HG03342 (cell line): ENCODE results near the gene TRABD2B.

ENCODE experiments used
- ATAC-seq: cut with Tn5 transposase; IDR thresholded peaks from one replicate; pipeline ENCODE4 v1.9.1; 2021; ENCODE audit warnings: mild to moderate bottlenecking, moderate library complexity; ENCODE audit not compliant: unreplicated experiment

The TRABD2B gene

DNA sequence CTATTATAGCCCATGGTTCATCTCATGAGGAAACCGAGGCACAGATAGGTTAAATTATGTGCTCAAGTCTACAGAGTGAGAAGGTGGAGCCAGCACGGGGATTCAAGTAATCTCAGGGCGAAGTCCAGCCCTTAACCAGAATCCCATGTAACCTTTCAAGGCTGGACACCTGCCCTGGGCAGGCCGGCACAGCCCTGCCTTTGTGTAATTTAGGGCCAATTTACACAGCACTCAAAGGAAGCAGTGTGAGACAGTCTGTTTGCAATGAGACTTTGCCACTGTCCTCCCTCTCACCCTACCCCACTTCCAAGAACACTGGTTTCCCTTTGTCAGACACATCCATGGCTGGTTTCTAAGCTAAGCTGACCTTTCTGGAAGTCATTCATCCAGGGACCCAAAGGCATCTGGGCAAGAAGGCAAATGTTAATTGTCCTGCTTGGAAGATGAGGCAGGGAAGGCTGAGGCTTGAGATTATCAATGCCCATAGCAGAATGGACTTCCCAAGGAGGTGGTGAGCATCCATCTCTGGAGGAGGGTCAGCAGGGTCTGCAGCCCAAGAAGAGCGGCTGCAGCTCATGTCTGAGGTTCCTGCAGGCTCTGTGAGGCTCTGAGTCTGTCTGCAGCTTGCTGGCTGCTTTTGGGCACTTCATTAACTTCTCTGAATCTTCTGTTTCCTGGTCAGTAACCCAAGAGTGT lies 159.2 kb downstream of the TRABD2B start:
- ATAC-seq, result no peak

DNA sequence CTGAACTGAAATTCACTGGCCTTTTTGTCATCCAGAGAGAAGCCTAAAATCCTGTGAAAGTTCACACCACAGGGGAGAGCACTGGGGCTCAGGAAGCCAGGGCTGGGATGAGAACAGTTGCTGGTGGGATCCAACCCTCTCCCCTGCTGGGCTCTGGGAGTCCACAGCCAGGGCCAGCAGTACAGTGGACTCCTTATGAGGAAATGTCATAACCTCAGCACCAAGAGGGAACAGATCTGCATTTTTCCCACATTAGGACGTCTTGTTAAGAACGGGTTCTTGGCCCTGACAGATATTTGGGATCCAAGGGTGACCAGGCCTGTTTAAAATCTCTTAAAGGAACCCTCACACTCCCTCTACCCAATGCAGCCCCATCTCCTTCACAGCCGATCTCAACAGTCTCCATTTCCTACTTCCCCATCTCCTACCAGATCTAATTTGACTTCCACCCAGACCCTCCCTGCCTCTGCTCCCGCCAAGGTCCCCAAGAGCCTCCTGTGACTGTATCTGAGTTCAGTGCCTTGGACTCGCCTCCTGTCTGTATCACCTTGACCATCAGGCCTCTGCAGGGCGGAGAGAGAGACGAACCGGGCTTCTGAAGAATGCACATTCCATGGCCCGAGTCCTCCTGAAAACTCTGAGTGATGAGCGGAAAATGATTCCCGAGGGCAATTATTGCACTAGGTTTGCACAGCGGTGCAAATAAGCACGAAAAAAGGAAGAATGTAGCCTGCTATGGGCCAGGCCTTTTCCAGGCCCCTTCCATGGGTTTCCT lies 159.9 kb downstream of the TRABD2B start:
- ATAC-seq, result no peak

DNA sequence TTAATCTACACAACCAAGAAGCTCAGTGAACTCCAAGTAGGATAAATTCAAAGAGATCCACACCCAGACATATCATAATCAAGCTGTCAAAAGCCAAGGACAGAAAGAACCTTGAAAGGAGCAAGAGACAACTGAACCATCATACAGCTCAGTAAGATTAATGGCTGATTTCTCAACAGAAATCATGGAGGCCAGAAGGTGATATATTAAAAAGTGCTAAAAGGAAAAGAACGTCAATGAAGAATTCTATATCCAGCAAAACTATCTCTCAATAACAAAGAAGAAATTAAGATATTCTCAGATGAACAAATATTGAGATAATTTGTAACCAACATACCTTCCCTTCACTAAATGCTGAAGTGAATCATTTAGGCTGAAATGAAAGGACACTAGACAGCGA lies 161.8 kb downstream of the TRABD2B start:
- no peak for ATAC-seq

DNA sequence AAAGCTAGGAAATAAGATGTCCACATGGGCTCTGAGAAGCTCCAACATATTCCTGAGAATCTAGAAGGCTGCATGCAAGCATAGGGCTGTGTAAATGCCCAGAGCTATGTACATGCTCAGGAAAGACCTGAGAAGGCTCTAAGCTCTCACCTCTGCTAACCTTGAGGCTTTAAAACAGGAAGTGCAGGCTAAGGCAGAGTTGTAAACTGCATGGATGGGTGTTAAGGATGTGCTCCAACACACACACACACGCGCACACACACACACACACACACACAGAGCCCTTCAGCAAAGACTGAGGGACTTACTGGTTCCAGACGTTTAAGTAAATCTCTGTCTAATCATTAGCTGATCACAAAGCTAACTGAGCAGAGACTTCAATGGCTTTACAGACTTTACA lies 162.9 kb downstream of the TRABD2B start:
- ATAC-seq, result no peak

DNA sequence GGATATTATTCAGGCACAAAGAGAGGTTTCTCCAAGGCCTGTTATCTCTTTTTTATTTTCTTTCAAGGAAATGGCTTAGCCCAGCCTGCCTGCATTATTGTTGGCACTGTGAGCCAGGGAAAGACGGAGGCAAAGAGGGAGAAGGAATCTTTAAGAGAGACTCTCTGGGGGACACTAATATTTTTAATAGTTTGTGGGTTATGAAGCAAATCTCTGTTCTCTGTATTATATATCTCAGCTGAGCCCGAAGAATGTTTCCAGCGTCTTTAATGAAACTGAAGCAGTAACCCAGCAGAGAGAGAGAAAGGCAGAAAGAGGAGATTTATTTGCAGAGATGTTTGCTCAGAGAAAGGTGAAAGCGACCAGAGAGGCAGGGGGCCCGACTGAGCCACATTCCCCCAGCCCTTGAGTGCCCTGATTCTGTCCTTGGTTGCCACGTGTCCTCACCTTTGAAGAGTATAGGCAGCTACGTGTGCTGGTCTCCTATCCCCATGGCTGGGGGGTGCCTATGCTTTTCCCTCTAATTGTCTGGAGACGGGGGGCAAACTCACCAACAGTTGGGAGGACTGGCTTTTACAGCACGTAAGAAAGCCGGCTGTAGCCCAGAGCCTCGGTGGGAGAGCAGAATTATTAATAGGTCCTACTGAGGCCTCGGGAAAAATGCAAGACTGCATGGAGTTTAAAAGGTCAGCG lies 166.4 kb downstream of the TRABD2B start:
- no peak for ATAC-seq

DNA sequence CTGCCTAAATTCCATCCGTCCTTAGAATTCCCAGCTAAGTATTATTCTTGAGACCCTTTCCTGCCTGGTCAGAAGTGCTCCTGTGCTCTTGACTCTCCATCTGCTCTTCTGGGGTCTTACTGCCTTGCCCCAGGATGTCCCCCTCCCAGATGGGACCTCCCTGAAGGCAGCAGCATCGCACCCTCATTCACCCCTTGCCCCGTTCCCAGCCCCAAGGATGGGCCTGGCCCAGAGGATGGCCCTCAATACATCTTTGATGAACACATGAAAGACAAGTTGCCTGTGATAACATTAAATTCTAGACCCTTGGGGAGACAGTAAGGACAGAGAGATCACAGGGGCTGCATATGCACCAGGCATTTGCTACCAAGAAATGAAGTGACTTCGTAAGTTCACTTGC lies 167.2 kb downstream of the TRABD2B start:
- no peak for ATAC-seq

DNA sequence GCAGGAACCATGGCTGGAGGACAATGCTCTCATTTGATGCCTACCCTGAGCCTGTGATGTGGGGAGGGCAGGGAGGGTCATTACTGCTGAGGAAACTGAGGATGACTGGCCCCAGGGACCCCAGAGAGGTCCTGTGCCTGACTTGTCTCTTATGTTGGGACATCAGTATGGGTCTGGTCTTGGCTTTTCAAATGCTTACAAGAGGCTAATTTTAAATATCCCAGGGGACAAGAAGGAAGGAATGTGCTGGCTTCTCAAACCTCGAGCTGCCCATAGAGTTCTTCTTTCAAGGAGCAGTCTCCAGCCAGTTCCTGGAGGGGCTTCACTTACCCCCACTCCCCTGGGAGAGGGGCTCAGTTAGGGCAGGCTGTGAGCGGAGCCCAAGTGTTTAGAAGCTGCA lies 168.2 kb downstream of the TRABD2B start:
- ATAC-seq, result no peak

DNA sequence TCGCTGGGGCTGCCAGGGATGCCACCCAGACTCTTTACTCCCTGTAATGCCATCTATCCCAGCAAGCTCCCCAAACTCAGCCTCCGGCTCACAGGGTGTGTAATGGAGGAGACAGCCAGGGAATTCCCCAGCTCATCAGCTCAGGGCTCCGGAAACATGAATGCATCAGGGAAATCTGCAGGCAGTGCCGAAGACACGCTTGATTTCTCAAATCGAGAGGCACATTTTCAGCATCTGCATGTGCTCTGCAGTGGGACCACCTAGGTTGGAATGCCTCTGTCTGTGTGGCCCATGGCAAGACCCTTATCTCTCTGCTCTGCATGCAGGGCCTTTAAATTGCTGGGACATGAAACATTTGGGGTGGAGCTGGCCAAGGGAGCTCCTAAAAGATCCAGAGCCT lies 170.1 kb downstream of the TRABD2B start:
- no peak for ATAC-seq

DNA sequence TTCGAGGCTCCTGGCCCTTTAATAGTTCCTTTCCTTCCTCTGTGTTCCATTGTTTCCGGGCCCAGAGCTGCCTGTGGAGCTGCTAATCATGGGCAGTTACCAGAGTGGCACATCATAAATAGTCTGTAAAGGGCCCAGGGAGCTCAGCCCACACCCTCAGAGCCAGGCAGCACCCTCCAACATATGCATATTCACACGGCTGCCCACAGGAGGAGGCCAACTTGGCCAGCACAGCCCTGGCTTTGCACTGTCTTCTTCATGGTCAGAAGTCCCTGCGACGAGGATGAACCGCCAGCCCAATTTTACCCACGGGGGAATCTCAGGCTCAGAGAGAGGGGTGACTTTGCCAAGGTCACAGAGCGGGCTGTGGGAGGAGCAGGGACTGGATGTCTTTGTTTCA lies 172.5 kb downstream of the TRABD2B start:
- no peak for ATAC-seq

DNA sequence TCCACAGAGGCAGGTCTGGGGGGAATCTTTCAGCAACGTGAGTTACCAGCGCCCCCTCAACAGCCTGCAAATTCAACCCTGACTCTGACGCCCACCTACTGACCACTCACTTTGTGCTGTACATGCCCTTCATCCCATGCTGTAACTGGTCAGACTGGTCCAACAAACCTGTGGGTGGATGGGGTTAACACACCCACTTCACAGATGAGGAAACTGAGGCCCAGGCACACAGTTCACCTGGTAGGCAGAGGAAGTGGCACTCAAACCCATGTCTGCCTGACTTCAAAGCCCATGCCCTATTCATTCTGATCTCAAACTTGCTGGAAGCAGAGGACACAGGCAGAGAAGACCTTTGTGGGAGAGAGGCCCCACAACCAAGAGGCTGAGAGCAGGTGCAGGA lies 172.9 kb downstream of the TRABD2B start:
- no peak for ATAC-seq

DNA sequence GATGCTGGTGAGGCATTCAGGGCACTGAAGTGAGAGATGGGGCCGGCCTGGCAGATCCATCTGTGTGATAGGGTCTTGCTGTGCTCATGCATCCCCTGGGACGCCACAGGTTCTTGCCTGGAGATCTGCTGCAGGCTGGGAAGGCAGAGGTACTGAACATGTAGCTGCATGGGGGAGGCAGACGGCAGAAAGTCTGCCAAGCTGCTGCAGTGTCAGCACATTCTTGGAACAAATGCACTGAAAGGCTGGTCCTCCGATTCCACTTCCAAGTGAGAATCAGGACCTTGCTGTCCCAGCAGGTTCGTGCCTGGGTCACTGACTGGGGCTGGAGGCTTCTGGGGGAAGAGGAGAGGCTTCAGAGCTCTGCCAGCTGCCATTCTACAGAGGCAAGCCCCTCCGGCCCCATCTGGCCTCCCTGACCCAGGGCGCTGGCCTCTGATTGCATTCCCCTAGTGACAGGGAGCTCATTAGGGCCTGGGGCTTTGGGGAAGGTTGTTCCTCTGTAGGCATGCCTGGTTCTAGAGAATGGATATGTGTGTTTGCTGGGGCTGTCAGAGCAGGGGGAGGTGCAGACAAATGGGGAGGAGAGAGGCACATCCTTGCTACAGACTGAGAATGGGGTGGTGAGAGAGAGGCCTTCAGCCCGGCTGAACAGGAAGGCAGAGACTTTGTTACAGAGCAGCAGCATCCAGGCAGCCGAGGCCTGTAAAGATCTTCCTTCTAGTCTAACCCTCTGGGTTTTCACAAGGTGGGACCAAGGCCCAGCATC lies 174.0 kb downstream of the TRABD2B start:
- ATAC-seq, result no peak

DNA sequence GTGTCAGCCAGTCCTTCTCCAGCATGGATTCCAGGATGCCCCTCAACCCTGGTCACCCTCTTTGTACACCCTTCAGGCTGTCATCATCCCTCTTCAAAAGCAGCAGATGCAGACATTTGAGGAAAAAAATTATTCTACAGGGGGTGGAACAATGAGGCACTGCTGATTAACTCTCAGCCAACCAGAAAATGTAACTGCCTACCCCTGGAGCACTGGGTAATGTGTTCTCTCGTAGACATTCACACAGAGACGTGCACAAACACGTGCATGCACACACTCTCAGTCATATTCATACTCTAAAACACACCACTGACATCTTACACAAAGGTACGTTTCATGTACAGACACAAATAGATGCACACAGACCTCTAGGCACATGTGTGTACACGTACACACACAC lies 175.4 kb downstream of the TRABD2B start:
- ATAC-seq, result no peak

DNA sequence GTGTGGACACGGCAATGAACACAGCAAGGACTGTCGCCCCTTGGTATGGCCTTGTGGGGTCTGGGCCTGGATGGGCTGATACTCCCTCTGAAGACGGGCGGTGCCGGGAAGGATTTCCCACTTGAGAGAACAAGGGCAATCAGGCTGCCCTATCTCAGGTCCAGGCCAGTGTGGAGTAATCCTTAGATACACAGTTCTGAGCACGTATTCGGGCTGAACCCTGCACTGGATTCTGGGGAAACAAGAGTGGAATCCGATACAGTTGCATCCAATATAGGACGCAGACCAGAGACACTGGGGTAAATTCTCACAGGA lies 177.7 kb downstream of the TRABD2B start:
- no peak for ATAC-seq

DNA sequence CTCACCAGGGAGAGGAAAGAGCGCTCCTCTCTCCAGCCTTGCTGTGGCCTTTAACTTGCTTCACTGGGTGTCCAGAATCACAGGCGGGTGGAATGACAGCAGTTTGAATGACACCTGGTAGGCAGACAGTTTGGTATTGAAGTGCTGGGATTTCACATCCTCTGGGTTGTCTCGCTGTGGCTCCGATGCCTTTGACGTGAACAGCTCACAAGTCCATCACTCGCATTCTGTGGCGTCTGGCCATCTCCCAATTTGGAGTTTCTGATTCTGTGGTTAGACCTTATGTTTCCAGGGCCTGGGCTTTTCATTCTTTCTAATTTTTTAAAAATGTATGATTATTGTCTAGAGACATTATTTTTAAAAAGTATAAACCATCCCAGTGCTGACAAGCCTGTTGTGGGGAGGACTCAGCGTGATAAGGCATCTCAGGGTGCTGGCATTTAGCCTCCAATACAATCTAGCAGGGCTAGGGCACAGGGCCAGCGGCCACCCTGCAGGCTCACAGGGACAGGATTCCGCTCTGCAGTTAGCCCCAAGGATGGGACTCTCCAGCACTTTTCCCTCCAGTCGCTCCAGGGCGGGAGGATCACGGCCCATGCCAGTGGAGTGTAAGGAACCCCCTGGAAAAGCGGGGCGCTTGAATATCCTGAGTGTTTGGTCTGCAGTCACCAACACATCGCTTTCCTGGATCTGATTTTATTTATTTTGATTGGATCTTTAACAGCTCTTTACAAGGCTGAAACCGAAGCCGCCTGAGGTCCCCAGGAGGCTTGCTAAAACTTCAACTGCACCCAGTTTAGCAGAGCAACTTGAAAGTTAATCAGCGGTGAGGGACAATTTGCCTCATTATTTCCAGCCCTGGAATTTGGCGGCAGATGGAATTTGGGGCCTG lies 178.3 kb downstream of the TRABD2B start:
- no peak for ATAC-seq

DNA sequence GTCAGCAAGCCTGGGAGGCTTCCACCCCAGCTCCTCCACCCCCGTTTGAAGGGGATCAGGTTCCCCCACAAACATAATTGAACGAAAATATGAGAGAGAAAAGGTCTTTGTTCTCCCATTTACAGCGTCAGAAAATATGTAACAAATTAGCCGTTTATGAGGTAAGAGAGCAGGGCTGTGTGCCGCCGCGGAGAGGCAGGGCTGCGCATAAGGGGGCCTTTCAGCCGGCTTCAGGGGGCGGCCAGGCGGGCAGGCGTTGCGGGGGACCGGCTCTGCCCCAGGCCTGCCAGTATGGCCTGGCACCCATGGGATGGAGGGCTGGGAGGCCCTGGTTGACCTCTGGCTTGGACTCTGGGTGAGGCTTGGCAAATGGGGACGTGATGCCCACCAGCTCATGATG lies 179.3 kb downstream of the TRABD2B start:
- ATAC-seq, result no peak

DNA sequence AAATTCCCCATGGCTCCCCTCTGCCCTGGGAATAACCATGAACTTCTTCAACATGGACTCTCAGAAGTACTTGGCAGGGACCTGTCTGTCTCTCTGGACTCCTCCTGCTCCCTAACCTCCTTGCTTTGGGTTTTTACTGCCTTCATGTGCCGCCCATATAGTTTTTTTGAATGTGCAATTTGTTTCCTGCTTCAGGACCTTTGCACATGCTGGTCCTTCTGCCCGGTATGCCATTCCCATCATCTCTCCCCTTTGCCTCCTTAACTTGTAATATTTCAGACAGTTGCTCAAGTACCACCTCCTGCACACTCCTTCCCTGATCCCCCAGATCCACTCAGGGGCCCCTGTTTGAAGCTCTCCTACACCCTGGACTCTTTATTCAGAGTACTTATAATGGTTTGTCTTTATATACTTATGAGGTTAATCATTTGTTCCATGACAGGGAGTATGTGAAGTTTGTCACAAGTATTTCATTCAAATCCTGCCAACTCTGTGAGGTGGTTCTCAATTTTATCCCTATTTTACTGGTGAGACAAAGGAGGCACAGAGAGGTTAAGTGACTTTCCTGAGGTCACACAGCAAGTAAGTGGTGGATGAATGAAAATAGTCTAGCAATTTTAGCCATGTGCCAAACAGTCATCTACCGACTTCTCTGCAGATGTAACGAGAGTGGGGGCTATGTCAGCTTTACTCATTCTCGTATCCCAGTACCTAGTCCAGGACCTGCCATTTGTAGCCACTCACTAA lies 180.7 kb downstream of the TRABD2B start:
- ATAC-seq, result no peak

DNA sequence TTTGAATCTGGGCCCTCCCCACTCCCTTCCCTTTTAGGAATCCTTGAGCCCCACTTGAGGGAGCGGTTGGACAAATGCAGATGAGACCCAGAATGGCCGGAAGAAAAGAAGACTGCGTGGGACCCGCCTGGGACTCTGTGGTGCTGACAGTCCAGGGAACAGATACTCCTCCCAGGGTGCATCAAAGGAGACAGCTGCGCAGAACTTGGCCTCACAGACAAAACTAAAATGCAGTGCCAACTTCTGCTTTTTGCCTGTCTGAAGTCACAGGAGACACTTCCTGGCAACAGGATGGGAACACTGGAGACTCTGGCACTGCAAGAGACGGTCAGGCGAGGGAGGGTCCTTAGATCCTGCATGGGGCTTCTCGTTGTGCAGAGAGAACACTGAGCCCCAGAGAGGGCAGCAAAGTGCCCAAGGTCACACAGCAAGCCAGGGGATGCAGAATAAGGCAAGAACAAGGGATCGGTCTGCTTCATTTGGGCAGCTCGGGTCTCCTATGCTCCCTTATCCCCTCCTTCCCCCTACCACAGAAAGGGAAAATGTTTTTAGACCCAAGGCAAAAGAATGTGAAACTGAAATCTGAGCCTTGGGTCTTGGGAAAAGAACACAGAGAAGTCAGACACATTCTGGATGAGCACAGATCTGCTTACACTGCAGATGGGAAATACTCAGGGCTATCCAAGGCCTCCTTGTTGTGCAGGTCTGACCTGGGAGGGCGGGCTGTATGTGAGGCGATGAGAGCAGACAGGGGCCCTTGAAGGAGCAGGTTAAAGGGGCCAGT lies 182.4 kb downstream of the TRABD2B start:
- ATAC-seq, result no peak

DNA sequence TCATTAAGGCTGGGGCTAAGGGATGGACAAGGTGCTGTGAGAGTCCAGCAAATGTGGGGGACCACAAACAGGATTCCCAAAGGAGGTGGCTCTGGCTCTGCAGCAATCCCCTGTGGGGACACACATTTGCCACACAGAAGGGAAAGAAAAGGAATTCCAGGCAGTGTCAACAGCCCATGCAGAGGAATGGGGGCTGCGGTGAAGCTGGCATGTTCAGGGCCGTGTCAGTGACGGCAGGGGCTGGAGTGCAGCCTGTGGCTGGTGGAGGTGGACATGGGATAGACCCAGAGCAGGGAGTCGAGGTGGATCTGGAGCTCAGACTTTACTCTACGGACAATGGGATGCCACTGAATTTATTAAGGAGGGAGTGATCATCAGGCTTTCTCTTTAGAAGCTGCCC lies 183.2 kb downstream of the TRABD2B start:
- ATAC-seq, result no peak

DNA sequence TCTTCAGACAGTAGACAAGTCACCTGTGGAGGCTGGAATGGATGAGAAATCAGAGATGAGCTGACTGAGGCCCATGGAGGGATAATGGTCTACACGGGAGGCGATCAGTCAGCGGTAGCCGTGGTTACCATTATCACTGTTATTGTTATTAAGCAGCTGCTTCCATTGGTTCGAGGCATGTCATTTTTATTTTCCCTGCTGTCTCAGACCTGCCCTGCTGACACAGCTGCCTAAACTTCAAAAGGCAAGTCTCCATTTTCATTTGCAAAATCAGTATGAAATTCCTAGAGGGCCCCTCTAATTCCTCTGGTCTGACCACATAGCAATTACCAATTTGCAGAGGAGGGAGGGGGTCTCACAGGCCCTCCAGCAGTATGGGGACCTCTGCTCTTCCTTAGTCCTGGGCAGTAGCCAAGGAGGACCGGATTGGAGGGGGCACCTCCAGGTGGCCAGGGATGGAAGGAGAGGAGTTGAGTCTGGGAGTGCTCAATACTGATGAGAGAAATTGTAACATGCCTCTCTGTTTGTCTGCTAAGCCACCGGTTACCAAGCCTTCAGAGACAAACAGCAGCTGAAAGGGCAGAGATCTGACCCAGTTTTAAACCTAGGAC lies 184.2 kb downstream of the TRABD2B start:
- ATAC-seq, result no peak
